Measurements from ENCODE around the gene KLK12.
"Not testable (repeated sequence)": the region's sequence is repeated elsewhere in the genome, so short reads cannot be mapped to it uniquely, and the experiment has no call there.

The KLK12 gene

DNA sequence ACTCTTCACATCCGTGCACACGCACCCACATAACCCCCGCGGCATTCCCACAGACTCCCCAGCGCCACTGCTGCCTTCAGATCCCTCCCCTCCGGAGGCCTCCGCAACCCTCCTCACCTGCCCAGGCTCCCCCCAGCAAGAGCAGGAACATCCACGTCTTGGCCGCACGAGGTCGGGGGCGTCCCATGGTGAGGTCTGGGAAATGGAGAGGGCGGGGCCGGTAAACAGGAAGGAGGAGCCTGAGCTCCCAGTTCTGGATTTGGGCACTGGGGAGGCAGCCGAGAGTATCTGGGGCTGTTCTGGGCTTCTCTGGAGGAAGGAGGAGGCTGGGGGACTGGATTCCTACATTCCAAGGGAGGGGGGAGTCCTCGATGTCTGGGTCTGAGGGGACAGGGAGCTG lies 33.8 kb downstream of the KLK12 start:
- H3K36me3 Mint-ChIP-seq (ENCODE audit: low read depth), result no peaks in the 10 kb centered on the region
- H3K27me3 Mint-ChIP-seq (ENCODE audit: low read depth), result no peaks in the 10 kb centered on the region
- DNase-seq (ENCODE audit: low spot score), result no peak
- H3K4me3 Mint-ChIP-seq, result no peak overlapping the region
- no peaks in the 10 kb centered on the region for H3K4me1 Mint-ChIP-seq (ENCODE audit: low read depth)
- H3K9me3 Mint-ChIP-seq, result no peaks in the 10 kb centered on the region
- no peak overlapping the region for H3K27ac Mint-ChIP-seq

DNA sequence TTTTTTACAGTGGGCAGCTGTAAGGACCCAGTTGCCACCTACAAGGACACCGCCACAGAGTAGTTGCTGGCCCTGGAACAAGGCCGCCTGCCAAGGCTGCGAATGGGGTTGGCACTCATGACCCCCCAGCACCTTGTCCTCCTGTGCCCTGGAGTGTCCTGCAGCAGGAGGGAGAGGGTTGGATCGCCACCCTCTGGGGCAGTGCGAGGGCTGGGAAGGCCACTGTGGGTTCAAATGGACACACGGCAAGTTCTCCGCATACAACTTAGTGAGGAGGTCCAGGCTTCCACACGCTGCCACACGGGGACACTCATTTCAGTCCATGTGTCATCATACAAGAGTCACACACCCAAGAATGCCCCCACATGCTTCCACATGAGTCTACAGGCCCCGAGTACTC lies 34.4 kb downstream of the KLK12 start:
- Mint-ChIP-seq H3K36me3 (ENCODE audit: low read depth) (no peaks in the 10 kb centered on the region), H3K4me3 (no peak overlapping the region), H3K9me3 (no peaks in the 10 kb centered on the region), H3K4me1 (ENCODE audit: low read depth) (no peaks in the 10 kb centered on the region), H3K27ac (no peak overlapping the region), H3K27me3 (ENCODE audit: low read depth) (no peaks in the 10 kb centered on the region)
- DNase-seq (ENCODE audit: low spot score), result no peak

DNA sequence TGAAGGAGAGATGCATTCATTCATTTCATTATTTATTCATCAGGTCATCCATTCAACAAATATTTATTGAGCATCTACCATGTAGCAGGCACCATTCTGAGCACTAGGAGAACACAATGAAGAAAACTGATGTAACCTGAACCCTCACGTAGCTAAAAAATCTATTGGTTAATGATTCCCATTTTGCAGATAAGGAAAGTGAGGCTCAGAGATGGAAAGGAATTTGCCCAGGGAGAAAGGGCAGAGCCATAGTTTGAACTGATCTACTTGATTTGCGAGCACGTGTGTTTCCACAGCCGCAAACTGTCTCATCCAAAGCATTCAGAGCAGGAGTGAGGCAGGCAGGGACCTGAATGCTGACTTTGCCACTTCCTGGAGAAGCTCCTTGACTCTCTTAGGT lies 36.1 kb downstream of the KLK12 start:
- Mint-ChIP-seq H3K27ac (no peak overlapping the region), H3K9me3 (no peaks in the 10 kb centered on the region), H3K27me3 (ENCODE audit: low read depth) (no peaks in the 10 kb centered on the region), H3K36me3 (ENCODE audit: low read depth) (no peaks in the 10 kb centered on the region), H3K4me3 (no peak overlapping the region), H3K4me1 (ENCODE audit: low read depth) (no peaks in the 10 kb centered on the region)
- DNase-seq (ENCODE audit: low spot score), result no peak

GRCh38 chr19:50998061-50998460 lies 36.7 kb downstream of the KLK12 start:
- DNase-seq (ENCODE audit: low spot score), result no peak
- H3K4me3 Mint-ChIP-seq, result no peak overlapping the region
- no peak overlapping the region for H3K27ac Mint-ChIP-seq
- H3K27me3 Mint-ChIP-seq (ENCODE audit: low read depth), result no peaks in the 10 kb centered on the region
- H3K36me3 Mint-ChIP-seq (ENCODE audit: low read depth), result no peaks in the 10 kb centered on the region
- H3K9me3 Mint-ChIP-seq, result no peaks in the 10 kb centered on the region
- no peaks in the 10 kb centered on the region for H3K4me1 Mint-ChIP-seq (ENCODE audit: low read depth)

DNA sequence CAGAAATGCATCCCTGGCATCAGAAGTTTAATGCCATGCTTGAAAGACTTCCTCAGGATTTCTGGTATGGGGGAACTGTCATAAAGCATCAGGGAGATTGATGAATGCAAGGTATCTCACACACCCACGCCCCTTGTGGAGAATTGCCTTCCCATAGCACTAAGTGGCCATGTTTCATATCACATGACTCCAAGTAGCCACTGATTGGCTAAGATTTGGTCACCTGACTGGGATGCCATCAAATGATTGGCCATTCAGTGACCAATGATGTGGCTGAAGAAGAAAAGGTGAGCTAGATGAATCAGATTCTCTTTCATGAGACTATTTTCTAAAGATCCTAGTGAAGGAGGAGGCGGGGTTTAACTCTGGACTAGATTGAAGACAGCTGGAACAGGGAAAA lies 40.7 kb downstream of the KLK12 start:
- Mint-ChIP-seq H3K27me3 (ENCODE audit: low read depth) (peaks cover 5% of the 10 kb centered on the region), H3K36me3 (ENCODE audit: low read depth) (no peaks in the 10 kb centered on the region), H3K9me3 (no peaks in the 10 kb centered on the region), H3K4me3 (no peak overlapping the region), H3K4me1 (ENCODE audit: low read depth) (no peaks in the 10 kb centered on the region), H3K27ac (no peak overlapping the region)
- no peak for DNase-seq (ENCODE audit: low spot score)

DNA sequence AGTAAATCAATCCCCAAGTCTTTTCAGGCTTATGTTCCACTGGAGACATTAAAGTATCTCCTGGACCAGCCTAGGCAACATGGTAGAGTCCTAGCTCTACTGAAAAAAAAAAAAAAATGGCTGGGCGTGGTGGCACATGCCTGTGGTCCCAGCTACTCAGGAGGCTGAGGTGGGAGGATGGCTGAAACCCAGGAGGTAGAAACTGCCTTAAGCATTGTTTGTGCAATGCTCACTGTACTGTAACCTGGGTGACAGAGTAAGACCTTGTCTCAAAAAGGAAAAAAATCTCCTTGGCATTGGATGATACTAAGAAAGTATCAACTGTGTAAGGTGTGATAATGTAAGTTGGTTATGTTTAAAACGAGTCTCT lies 42.2 kb downstream of the KLK12 start:
- Mint-ChIP-seq H3K27me3 (ENCODE audit: low read depth) (peaks cover 8% of the 10 kb centered on the region), H3K9me3 (no peaks in the 10 kb centered on the region), H3K27ac (no peak overlapping the region), H3K4me3 (no peak overlapping the region), H3K36me3 (ENCODE audit: low read depth) (no peaks in the 10 kb centered on the region), H3K4me1 (ENCODE audit: low read depth) (no peaks in the 10 kb centered on the region)
- no peak for DNase-seq (ENCODE audit: low spot score)

GRCh38 chr19:50984416-50984815 lies 50.4 kb downstream of the KLK12 start:
- not testable (repeated sequence) for H3K27ac Mint-ChIP-seq; H3K36me3 Mint-ChIP-seq (ENCODE audit: low read depth); H3K4me1 Mint-ChIP-seq (ENCODE audit: low read depth); DNase-seq (ENCODE audit: low spot score); H3K4me3 Mint-ChIP-seq; H3K9me3 Mint-ChIP-seq
- peaks cover 12% of the 10 kb centered on the region for H3K27me3 Mint-ChIP-seq (ENCODE audit: low read depth)

GRCh38 chr19:50983625-50984292 lies 51.0 kb downstream of the KLK12 start, which contains the start of gene KLK7:
KLK7 (minus strand) TSS chr19:50983917; CDS start chr19:50982399, 1,518 bp downstream.
- Mint-ChIP-seq H3K4me3 (no peak within 1 kb of the TSS), H3K36me3 (ENCODE audit: low read depth) (no peaks in the 10 kb centered on the region), H3K27me3 (ENCODE audit: low read depth) (peaks cover 13% of the 10 kb centered on the region), H3K27ac (no peak within 1 kb of the TSS), H3K4me1 (ENCODE audit: low read depth) (no peaks in the 10 kb centered on the region), H3K9me3 (no peaks in the 10 kb centered on the region)
- no peak for DNase-seq (ENCODE audit: low spot score)

DNA sequence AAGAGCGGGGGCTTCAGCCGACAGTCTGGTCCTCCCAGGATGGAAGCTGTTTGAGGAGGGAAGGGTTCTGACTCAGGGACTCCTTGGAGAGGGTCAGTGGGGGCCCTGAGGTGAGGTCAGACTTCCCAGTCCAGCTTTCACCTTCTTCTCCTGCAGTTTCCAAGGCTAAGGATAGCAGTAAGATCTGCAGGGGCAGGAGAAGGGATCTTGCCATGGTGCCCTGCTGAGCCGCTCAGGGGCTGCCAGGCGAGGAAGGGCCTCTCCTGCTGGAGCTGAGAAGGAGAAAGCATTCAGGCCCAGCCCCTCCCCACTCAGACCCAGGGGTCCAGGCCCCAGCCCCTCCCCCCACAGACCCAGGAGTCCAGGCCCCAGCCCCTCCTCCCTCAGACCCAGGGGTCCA lies 52.6 kb downstream of the KLK12 start:
- H3K4me3 Mint-ChIP-seq, result no peak overlapping the region
- H3K36me3 Mint-ChIP-seq (ENCODE audit: low read depth), result no peaks in the 10 kb centered on the region
- H3K9me3 Mint-ChIP-seq, result no peaks in the 10 kb centered on the region
- H3K27me3 Mint-ChIP-seq (ENCODE audit: low read depth), result peaks cover 13% of the 10 kb centered on the region
- H3K27ac Mint-ChIP-seq, result no peak overlapping the region
- H3K4me1 Mint-ChIP-seq (ENCODE audit: low read depth), result no peaks in the 10 kb centered on the region
- DNase-seq (ENCODE audit: low spot score), result no peak

- H3K9me3 Mint-ChIP-seq, result no peaks in the 10 kb centered on the region
- H3K27ac Mint-ChIP-seq, result no peak overlapping the region
- no peaks in the 10 kb centered on the region for H3K4me1 Mint-ChIP-seq (ENCODE audit: low read depth)
- peaks cover 12% of the 10 kb centered on the region for H3K27me3 Mint-ChIP-seq (ENCODE audit: low read depth)
- H3K36me3 Mint-ChIP-seq (ENCODE audit: low read depth), result no peaks in the 10 kb centered on the region
- no peak overlapping the region for H3K4me3 Mint-ChIP-seq
- no peak for DNase-seq (ENCODE audit: low spot score)
Observed at GRCh38 chr19:50981587-50982146, 53.1 kb downstream of the KLK12 start.

- Mint-ChIP-seq H3K27ac (no peak overlapping the region), H3K4me1 (ENCODE audit: low read depth) (no peaks in the 10 kb centered on the region), H3K4me3 (no peak overlapping the region), H3K36me3 (ENCODE audit: low read depth) (no peaks in the 10 kb centered on the region), H3K9me3 (no peaks in the 10 kb centered on the region), H3K27me3 (ENCODE audit: low read depth) (peaks cover 11% of the 10 kb centered on the region)
- DNase-seq (ENCODE audit: low spot score), result no peak
Observed at GRCh38 chr19:50980208-50980607, 54.6 kb downstream of the KLK12 start.

- Mint-ChIP-seq H3K4me1 (ENCODE audit: low read depth) (no peaks in the 10 kb centered on the region), H3K27me3 (ENCODE audit: low read depth) (peaks cover 8% of the 10 kb centered on the region), H3K36me3 (ENCODE audit: low read depth) (no peaks in the 10 kb centered on the region), H3K4me3 (no peak overlapping the region), H3K27ac (no peak overlapping the region), H3K9me3 (no peaks in the 10 kb centered on the region)
- DNase-seq (ENCODE audit: low spot score), result no peak
Observed at GRCh38 chr19:50979758-50980157, 55.0 kb downstream of the KLK12 start.

All from T-helper 2 cell treated with Interferon-gamma antibody and Interleukin-4, amounts not matched to agents 5 μg/mL and 100 μg/mL, for 36 hours (primary cell).